Activated naive CD8-positive, alpha-beta T cell treated with anti-CD3 and anti-CD28 coated beads, Interleukin-2, amount 50 U/mL, for 24 hours (primary cell): ENCODE results near the gene TENM4.

Source experiments
- ATAC-seq: fragments of 150-1000 bp; cut with Tn5 transposase; one replicate; pipeline ENCODE4 v1.10.0; 2021
- DNase-seq: peaks from one replicate; pipeline ENCODE4 v3.0.0; 2021
- H3K27ac Mint-ChIP-seq: one replicate; pipeline ENCODE4 v1.8.0; 2021; ENCODE audit warnings: mild to moderate bottlenecking, mixed read lengths
- H3K27me3 Mint-ChIP-seq: one replicate; pipeline ENCODE4 v1.8.0; 2021; ENCODE audit warnings: mixed read lengths
- H3K36me3 Mint-ChIP-seq: one replicate; pipeline ENCODE4 v1.8.0; 2021; ENCODE audit warnings: low read depth, mixed read lengths
- H3K4me1 Mint-ChIP-seq: one replicate; pipeline ENCODE4 v1.8.0; 2021; ENCODE audit warnings: mixed read lengths
- H3K4me3 Mint-ChIP-seq: one replicate; pipeline ENCODE4 v1.8.0; 2021; ENCODE audit warnings: mild to moderate bottlenecking, moderate library complexity, mixed read lengths
- H3K9me3 Mint-ChIP-seq: one replicate; pipeline ENCODE4 v1.8.0; 2021; ENCODE audit warnings: mixed read lengths

Gene TENM4

DNA sequence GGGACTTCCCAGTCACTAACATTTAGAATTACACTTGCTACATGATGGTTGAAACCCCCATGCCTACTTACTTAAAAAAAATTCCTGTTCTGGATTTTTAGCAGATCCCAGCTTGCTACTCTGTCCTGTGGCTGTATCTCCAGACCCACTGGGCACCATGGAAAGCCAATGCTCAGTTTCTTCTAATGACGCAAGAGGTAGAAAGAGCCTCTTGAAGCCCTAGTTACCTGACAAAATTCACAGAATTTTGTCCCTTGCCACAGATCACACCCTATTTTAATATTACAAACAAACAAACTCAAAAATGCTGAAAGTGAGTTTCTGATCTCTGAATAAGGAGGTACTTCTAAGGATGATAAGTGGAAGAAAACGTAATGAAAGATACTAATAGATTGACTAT lies 24.3 kb upstream of the TENM4 start:
- ATAC-seq = no peak
- Mint-ChIP-seq H3K36me3 (no peaks in the 10 kb centered on the region), H3K9me3 (no peaks in the 10 kb centered on the region), H3K27me3 (peaks cover 3% of the 10 kb centered on the region), H3K4me3 (no peak overlapping the region), H3K4me1 (no peaks in the 10 kb centered on the region), H3K27ac (no peak overlapping the region)
- DNase-seq = no peak

DNA sequence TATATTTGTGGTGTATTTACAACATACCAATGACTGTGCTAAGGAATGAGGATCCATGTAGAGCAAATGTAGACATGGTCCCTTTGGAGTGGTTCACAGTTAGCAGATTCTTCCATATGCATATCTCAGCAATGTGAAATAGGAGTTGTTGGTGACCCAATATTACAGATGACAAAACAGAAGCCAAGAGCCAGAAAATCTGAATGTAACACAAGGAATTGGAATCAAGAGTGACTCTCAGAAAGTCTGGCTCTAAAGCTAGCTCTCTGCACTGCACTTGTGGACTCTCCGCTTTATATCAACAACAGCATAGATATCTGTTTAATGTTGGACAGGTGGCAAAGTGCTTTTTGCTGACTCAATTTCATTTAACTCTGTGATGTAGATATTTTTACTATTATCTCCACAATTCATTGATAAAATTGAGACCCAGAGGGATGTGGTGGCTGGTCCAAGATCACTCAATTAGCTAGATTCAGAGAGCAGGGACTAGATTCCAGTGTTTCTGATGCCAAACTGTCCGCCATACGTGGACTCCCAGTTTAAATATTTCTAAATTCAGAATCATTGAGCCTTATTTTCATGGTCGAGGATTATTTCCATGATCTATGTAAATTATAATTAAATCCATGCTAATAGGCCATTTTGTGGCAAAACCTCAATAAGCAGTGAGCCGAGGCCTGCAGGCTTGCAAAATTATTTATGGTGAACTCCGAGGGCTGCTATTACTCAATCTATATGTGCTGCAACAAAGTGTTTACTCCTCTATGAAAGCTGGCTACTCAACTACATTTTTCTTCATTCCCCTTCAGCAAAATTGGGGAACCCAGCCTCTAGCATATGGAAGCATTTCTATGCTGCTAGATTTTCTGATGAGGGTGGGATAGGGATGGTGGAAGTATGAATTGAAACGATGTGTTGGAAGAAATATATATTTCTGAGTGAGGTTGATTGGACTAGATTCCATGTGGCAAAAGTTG lies 21.1 kb upstream of the TENM4 start:
- H3K4me1 Mint-ChIP-seq = no peaks in the 10 kb centered on the region
- no peak for DNase-seq
- H3K27me3 Mint-ChIP-seq = no peaks in the 10 kb centered on the region
- no peak overlapping the region for H3K27ac Mint-ChIP-seq
- H3K9me3 Mint-ChIP-seq = no peaks in the 10 kb centered on the region
- H3K36me3 Mint-ChIP-seq = no peaks in the 10 kb centered on the region
- no peak for ATAC-seq
- no peak overlapping the region for H3K4me3 Mint-ChIP-seq

DNA sequence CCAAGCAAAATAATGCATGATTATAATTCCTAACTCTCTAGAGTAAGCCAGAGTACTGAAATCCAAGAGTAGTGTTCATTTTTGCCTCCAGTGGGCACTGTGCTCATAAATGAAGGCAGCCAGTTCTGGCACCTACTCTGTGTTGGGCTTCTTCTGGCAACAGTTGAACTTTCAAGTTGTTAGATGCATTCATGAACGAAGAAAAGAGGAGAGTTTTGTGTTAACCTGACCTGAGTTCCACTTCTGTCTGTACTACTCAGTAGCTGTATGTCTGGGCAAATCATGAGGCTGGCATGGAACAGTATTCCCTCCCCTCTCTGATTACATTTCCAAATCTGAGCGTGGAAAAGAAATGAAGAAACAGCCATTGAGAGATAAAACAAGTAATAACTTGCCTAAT lies 20.3 kb upstream of the TENM4 start:
- ATAC-seq (no peak), DNase-seq (no peak)
- Mint-ChIP-seq H3K9me3 (no peaks in the 10 kb centered on the region), H3K27ac (no peak overlapping the region), H3K4me1 (no peaks in the 10 kb centered on the region), H3K4me3 (no peak overlapping the region), H3K36me3 (no peaks in the 10 kb centered on the region), H3K27me3 (peaks cover 4% of the 10 kb centered on the region)

DNA sequence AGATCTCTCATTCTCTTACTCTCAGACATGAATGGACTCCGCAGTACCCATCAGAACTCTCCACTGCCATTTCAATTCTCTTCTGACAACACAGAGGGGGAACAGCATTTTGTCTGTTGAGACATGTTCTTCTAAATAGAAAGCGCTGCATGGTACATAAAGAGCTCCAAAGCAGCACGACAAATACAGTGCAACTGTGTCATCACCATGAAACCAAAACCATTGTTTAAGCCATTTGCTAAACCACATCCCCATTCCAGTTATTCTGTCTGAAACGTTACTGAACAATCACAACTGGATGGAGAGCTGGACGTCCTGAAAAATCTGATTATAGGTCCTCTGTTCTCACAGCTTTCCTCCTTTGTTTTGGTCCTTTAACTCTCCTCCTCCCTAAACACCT lies 17.9 kb upstream of the TENM4 start:
- peaks cover 7% of the 10 kb centered on the region for H3K27me3 Mint-ChIP-seq
- no peak overlapping the region for H3K27ac Mint-ChIP-seq
- DNase-seq (no peak), ATAC-seq (no peak)
- H3K9me3 Mint-ChIP-seq = no peaks in the 10 kb centered on the region
- no peaks in the 10 kb centered on the region for H3K4me1 Mint-ChIP-seq
- H3K36me3 Mint-ChIP-seq = no peaks in the 10 kb centered on the region
- H3K4me3 Mint-ChIP-seq = no peak overlapping the region

DNA sequence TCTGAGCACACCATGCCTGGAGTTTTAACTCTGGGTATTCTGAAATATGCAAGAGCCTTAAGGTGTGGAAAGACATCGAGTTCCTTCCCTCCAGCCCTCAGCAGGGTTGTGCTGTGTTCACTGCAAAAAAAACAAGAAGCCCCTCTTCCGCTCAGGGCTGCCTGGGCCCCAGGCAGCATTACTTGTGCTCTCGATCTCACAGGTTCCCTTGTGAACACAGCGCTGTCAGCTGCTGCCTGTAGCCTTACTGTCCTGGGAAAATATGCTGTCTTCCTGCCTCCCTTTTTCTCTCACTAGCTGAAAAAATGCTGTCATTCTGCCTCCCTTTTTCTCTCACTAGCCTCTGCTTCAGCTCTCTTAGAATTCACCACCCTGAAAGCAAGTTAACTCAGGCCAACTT lies 15.7 kb upstream of the TENM4 start:
- no peaks in the 10 kb centered on the region for H3K36me3 Mint-ChIP-seq

DNA sequence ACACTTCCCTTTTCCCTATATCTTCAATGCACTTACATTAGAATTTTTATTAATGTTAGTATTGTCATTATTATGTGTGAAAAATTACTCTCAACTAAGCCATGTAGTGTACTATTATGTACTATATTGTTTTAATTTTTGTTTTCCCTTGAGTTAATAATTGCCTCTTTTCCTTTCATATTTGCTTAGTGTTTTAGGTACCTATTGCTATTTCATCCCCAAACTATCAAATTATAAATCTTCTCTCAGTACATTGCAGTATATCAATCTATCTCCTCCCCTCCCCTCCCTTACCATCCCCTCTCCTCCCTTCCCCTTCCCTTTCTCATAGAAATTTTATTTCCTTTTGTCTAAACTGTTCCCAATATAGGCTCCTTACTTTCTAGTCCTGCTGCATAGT lies 12.8 kb upstream of the TENM4 start:
- DNase-seq = no peak
- Mint-ChIP-seq H3K27me3 (peaks cover 14% of the 10 kb centered on the region), H3K9me3 (peaks cover 4% of the 10 kb centered on the region), H3K4me3 (no peak overlapping the region), H3K27ac (no peak overlapping the region), H3K36me3 (no peaks in the 10 kb centered on the region), H3K4me1 (no peaks in the 10 kb centered on the region)
- no peak for ATAC-seq

More for the DNA sequence above, 15.7 kb upstream of the TENM4 start:
- peaks cover 12% of the 10 kb centered on the region for H3K27me3 Mint-ChIP-seq
- DNase-seq = no peak
- H3K4me3 Mint-ChIP-seq = no peak overlapping the region
- no peak for ATAC-seq
- H3K9me3 Mint-ChIP-seq = no peaks in the 10 kb centered on the region
- no peak overlapping the region for H3K27ac Mint-ChIP-seq
- H3K4me1 Mint-ChIP-seq = no peaks in the 10 kb centered on the region

DNA sequence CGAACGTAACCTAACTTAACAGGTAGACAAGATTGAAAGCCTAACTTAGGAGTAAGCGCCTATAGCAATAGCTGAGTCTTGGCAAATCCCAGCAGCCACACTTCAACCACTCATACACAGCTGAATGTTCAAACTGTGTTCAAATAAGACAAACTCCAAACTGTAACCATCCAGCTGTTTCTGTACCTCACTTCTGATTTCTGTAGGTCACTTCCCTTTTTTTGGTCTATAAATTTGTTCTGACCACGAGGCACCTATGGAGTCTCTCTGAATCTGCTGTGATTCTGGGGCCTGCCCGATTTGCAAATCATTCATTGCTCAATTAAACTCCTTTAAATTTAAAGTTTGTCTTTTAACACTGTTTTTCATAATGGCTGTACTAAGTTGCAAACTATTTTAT lies 8.2 kb upstream of the TENM4 start:
- Mint-ChIP-seq H3K9me3 (peaks cover 4% of the 10 kb centered on the region), H3K4me3 (no peak overlapping the region), H3K4me1 (no peaks in the 10 kb centered on the region), H3K36me3 (no peaks in the 10 kb centered on the region), H3K27ac (no peak overlapping the region), H3K27me3 (peaks cover 22% of the 10 kb centered on the region)
- DNase-seq (no peak), ATAC-seq (no peak)

DNA sequence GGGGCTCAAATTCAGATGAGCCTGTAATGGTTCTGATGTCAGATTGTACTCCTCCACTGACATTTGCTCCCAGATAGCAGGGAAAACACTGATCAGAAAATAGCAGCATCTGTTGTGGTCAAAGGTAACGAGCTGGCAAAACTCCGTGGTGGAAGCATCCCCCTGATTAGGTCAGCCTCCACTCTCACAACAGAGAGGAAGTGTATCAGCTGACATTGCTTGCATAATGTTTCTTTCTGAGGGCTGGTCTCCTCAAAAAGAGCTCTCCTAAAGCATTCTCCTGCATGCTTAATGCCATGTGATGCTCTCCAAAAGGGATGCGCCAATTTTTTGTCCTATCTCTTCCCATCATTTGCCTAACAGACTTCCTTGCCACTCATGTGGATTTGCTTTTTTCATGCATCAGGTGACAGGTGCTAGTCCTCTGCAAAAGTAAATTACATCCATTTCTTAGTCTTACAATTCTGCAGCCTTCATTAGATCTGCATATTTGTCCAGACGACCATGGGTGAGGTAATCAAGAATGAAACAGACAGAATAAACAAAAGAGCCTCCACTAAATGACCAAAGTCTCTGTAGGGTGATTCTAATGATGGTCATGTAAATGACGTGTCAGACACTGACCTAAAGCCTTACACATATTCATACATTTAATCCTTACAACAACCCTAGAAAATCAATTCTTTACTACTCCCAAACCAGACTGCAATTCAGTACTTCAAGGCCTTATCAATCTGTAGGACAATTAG lies 6.4 kb upstream of the TENM4 start:
- ATAC-seq (no peak), DNase-seq (no peak)
- H3K27ac Mint-ChIP-seq = no peak overlapping the region
- peaks cover 37% of the 10 kb centered on the region for H3K27me3 Mint-ChIP-seq
- H3K4me3 Mint-ChIP-seq = no peak overlapping the region
- no peaks in the 10 kb centered on the region for H3K4me1 Mint-ChIP-seq
- H3K9me3 Mint-ChIP-seq = peaks cover 8% of the 10 kb centered on the region
- H3K36me3 Mint-ChIP-seq = no peaks in the 10 kb centered on the region

DNA sequence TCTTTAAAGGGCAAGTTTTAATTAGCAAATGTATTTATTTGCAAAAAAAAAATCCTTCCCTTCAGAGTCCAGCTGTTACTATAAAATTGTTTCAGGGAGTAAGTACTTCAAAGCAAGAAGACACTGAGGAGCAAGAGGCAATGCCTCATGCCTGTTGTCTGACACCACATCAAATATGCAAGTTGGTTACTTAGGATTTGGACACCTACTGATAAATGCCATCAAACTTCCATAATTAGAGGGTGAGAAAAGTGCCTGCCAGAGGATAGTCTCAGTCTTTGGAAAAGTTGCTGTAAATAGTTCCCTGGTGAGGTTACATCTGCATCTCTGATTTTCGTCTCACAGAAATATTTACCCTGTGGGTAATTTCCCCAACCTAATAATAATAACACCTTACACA lies 4.1 kb upstream of the TENM4 start:
- Mint-ChIP-seq H3K4me1 (peaks cover 5% of the 10 kb centered on the region), H3K27me3 (peaks cover 43% of the 10 kb centered on the region), H3K4me3 (no peak overlapping the region)

DNA sequence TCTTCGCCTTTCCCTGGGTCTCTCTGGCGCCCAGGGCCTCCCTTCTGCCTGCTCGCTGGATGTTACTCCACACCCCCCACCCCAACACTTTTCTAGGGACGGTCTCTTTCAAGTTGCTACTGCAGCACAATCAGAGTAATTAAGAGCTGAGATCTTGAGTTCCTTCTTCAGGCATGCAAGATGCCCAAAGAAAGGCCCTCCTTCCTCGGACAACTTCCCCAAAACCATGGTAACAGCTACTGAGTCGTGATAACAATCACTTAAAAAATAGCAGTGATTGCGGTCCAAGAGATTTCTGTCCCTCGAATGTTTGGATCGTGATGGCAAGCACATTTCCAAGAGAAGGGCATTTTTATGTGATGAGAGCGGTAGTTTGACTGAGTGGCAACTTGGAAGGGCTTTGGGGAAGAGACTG lies 638 bp upstream of the TENM4 start:
- Mint-ChIP-seq H3K9me3 (peaks cover 4% of the 10 kb centered on the region), H3K27me3 (peaks cover 59% of the 10 kb centered on the region), H3K27ac (no peak overlapping the region), H3K4me1 (peaks cover 13% of the 10 kb centered on the region), H3K4me3 (peak overlapping the region; percentile 67), H3K36me3 (peaks cover 2% of the 10 kb centered on the region)
- ATAC-seq (no peak), DNase-seq (no peak)

More for the DNA sequence above, 4.1 kb upstream of the TENM4 start:
- peaks cover 8% of the 10 kb centered on the region for H3K9me3 Mint-ChIP-seq
- no peak for ATAC-seq
- H3K36me3 Mint-ChIP-seq = peaks cover 2% of the 10 kb centered on the region
- no peak for DNase-seq
- no peak overlapping the region for H3K27ac Mint-ChIP-seq

DNA sequence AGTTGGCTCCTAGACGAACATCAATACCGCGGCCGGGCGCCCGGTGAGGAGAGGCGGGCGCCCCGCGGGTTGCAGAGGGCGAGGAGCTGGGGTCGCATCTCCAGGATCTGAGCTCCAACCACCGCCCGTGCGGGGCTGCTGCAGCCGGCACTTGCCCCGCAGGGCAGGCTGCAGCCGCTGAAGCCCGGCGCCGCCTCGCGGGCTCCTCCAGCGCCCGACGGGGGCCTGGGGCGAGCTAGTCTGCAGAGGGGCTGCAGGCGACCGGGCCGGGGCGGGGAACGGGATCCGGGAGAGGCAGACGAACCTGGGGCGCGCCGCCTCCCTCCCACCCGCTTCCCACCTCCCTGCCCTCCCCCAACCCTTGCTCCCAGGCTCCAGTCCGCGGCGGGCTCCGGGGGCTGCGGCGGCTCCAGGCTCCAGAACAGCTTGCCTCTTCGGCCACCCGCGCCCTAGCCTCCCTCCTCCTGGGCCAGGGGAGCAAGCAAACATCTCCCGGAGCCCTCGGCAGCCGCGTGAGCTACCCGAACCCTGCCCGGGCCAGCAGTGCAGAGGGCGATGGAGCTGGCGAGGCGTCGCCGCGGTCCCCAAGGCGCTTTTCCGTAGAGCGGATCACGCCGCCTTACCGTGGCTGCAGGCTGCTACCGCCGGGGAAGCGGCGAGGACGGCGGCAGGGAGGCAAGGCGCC lies 802 bp downstream of the TENM4 start:
- peaks cover 2% of the 10 kb centered on the region for H3K36me3 Mint-ChIP-seq
- H3K4me1 Mint-ChIP-seq = peaks cover 13% of the 10 kb centered on the region
- H3K27me3 Mint-ChIP-seq = peaks cover 72% of the 10 kb centered on the region
- H3K9me3 Mint-ChIP-seq = peaks cover 4% of the 10 kb centered on the region
- DNase-seq (peak; percentile 2), ATAC-seq (no peak)
- no peak overlapping the region for H3K27ac Mint-ChIP-seq
- H3K4me3 Mint-ChIP-seq = no peak overlapping the region

DNA sequence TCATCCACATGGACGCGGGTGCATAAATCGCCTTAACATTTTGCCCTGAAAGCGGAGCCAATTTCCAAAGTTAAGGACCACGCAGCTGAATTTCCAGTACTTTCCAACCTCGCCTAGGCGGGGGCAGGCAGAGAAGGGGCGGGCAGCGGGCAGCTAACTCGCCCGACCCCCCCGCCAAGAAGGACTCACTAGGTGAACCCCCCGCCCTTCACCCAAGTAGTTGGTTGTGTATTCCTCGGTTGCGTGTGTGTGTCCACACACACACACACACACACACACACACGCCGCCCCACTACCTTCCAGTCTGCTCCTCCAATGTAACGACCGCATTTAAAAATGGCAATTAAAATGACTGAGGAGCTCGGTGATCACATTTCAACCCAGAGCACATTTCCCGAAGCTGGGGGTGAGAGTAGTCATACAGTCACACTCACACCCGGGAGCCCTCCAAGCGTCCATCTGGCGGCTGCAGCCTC lies 1.4 kb downstream of the TENM4 start:
- no peak overlapping the region for H3K4me3 Mint-ChIP-seq
- peaks cover 4% of the 10 kb centered on the region for H3K9me3 Mint-ChIP-seq

DNA sequence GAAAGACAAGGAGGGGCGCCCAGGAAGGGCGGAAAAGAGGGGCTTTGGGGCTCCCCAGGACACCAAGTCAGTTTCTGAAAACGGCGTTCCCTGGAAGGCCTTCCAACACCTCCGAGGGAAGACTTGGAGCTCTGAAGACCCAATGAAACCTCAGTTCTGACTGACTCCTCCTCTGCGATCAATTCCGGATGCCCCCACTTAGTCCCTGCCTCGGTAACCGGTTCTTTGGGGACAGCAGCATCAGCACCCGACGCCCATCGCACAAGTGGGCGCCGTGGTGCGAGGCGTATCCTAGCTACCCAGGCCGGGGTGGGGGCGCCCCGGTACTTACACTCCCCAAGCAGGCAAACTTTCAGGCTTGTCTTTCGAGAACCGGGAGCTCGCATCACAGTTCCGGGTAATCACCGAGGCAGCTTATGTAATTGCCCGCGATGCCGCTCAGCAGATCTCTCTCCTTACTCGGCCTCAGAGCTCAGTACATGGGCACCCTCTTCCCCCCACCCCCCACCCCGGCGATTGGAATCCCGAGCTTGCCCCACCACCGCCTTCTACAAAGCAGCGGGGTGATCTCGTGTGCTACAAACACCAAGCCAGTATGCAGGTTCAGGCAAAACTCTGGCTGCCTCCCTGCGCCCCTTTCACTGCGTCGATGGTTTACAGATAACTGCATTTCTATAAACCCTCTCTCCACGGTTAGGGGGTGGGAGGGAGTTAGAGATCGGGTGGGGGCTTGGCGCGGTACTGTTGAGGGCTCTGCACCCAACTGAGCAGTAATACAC lies 2.0 kb downstream of the TENM4 start:
- no peak overlapping the region for H3K27ac Mint-ChIP-seq
- peaks cover 77% of the 10 kb centered on the region for H3K27me3 Mint-ChIP-seq
- H3K9me3 Mint-ChIP-seq = peaks cover 4% of the 10 kb centered on the region
- peaks cover 2% of the 10 kb centered on the region for H3K36me3 Mint-ChIP-seq
- no peak for DNase-seq
- no peak for ATAC-seq
- no peak overlapping the region for H3K4me3 Mint-ChIP-seq
- peaks cover 13% of the 10 kb centered on the region for H3K4me1 Mint-ChIP-seq

More for the DNA sequence above, 1.4 kb downstream of the TENM4 start:
- Mint-ChIP-seq H3K27me3 (peaks cover 72% of the 10 kb centered on the region), H3K27ac (no peak overlapping the region), H3K4me1 (peaks cover 13% of the 10 kb centered on the region), H3K36me3 (peaks cover 2% of the 10 kb centered on the region)
- ATAC-seq (no peak), DNase-seq (no peak)
